PC-9 (cell line): ENCODE measurements around the gene KRCC1. TPM values are rescaled to one million over a fixed set of nuclear protein-coding genes. Genes with fewer than 3 reads are reported as not detected.

Experiments used
- Bru-seq: library from RNA; stranded (reverse); fragments of 400-500 nt; gene quantifications from one replicate; lab custom pipeline; 2021; lab: Mats Ljungman, UMichigan
- BruChase-seq, 2 experiments: library from RNA; stranded (reverse); fragments of 400-500 nt; gene quantifications; one replicate each; lab custom pipeline; 2021; lab: Mats Ljungman, UMichigan
- BruUV-seq: library from RNA; stranded (reverse); fragments of 400-500 nt; replicated peaks from 2 replicates; lab custom pipeline; 2021; lab: Mats Ljungman, UMichigan
- CTCF ChIA-PET: fragments of 300-600 bp; sonication (Branson Sonifier 250); formaldehyde crosslinking; loops from one replicate; lab custom pipeline; 2022; ENCODE audit warnings: antibody characterized with exemption; lab: Charles Lee
- POLR2A ChIA-PET: fragments of 300-600 bp; sonication (Branson Sonifier 250); formaldehyde crosslinking; loops from one replicate; lab custom pipeline; 2022; ENCODE audit warnings: antibody characterized with exemption; ENCODE audit not compliant: unreplicated experiment; lab: Charles Lee
- DNase-seq, 2 experiments: peaks; one replicate each; pipeline versions ENCODE4 v3.0.0 to v3.0.0-alpha.2; 2015 to 2022; ENCODE audit warnings: mixed read lengths in 1 of 2
- H2AFZ ChIP-seq: fragments of 200-600 bp; sonication (generic); 2 replicates; pipeline ENCODE4 v1.8.1; 2017; ENCODE audit warnings: antibody characterized with exemption
- H3F3A ChIP-seq: fragments of 200-600 bp; sonication (generic); 2 replicates; pipeline ENCODE4 v1.8.1; 2017; ENCODE audit warnings: antibody characterized with exemption, mild to moderate bottlenecking, low read depth; ENCODE audit not compliant: insufficient read depth
- H3K27ac ChIP-seq: fragments of 200-600 bp; sonication (generic); 2 replicates; pipeline ENCODE4 v1.6.1; 2016; ENCODE audit warnings: mixed run types
- H3K27me3 ChIP-seq: fragments of 200-600 bp; sonication (generic); 2 replicates; pipeline ENCODE4 v1.6.1; 2016; ENCODE audit warnings: low read depth, mixed run types; ENCODE audit not compliant: insufficient read depth
- H3K36me3 ChIP-seq: fragments of 200-600 bp; sonication (generic); 2 replicates; pipeline ENCODE4 v1.6.1; 2016; ENCODE audit warnings: low read depth, mixed run types
- H3K4me1 ChIP-seq: fragments of 200-600 bp; sonication (generic); replicated peaks from 2 replicates; pipeline ENCODE4 v1.6.1; 2016; ENCODE audit warnings: mixed run types; ENCODE audit not compliant: insufficient read depth
- H3K4me2 ChIP-seq: fragments of 200-600 bp; sonication (generic); 2 replicates; pipeline ENCODE4 v1.6.1; 2017; ENCODE audit warnings: mixed run types
- H3K4me3 ChIP-seq: fragments of 200-600 bp; sonication (generic); 2 replicates; pipeline ENCODE4 v1.6.1; 2016; ENCODE audit warnings: mixed run types
- H3K79me2 ChIP-seq: fragments of 200-600 bp; sonication (generic); 2 replicates; pipeline ENCODE4 v1.6.1; 2017; ENCODE audit warnings: low read depth, mixed run types
- H3K9me2 ChIP-seq: fragments of 200-600 bp; sonication (generic); 2 replicates; pipeline ENCODE4 v1.8.1; 2017; ENCODE audit warnings: mild to moderate bottlenecking; ENCODE audit not compliant: insufficient read depth
- H3K9me3 ChIP-seq: fragments of 200-600 bp; sonication (generic); 2 replicates; pipeline ENCODE4 v1.8.1; 2016; ENCODE audit warnings: low read depth; ENCODE audit not compliant: insufficient read depth
- H4K20me1 ChIP-seq: fragments of 200-600 bp; sonication (generic); 2 replicates; pipeline ENCODE4 v1.8.1; 2017; ENCODE audit not compliant: insufficient read depth
- CTCF ChIP-seq: fragments of 200-600 bp; sonication (generic); conservative IDR thresholded peaks from 2 replicates; pipeline ENCODE4 v1.6.1; 2017; ENCODE audit warnings: mixed run types, antibody characterized with exemption, mild to moderate bottlenecking, moderate library complexity
- EZH2 ChIP-seq: fragments of 200-600 bp; sonication (generic); IDR thresholded peaks from 2 replicates; pipeline ENCODE4 v1.8.0; 2017; ENCODE audit warnings: antibody characterized with exemption, low read depth
- intact Hi-C: fragments of 100-400 bp; cut with micrococcal nuclease; formaldehyde crosslinking; loops from one replicate; pipeline ENCODE4 v1.10.0; 2022; ENCODE audit not compliant: unreplicated experiment
- long read RNA-seq: library from polyadenylated mRNA; stranded (forward); transcript quantifications from one replicate; pipeline ENCODE4 v2.0.0, GENCODE V29; 2022
- total RNA-seq: library from RNA; stranded (reverse); gene quantifications from 2 replicates; pipeline ENCODE4 v1.2.3, GENCODE V29; 2021

The KRCC1 gene
- total RNA-seq = 12.3 and 17.4 TPM in 2 replicates
- Bru-seq, nascent RNA = percentile 83 among the genes with signal in this experiment
- BruChase-seq, experiment 1, labeled RNA remaining after a 2-hour chase = percentile 73 among the genes with signal in this experiment
- BruChase-seq, experiment 2, labeled RNA remaining after a 6-hour chase = percentile 68 among the genes with signal in this experiment
- long read RNA-seq, transcript KRCC1-201 (4 exons, 1,753 nt) = major isoform, 22 of 36 reads
- long read RNA-seq, partial matches to known transcripts = 0 of 36 reads
- long read RNA-seq, other reads (novel, unspliced or antisense) = 14 of 36 reads

GRCh38 chr2:88055371-88056128 lies at the start of gene KRCC1:
TSS of gene KRCC1 (minus strand) at chr2:88055783. CDS start at chr2:88028563, 27,220 bp downstream.
- intact Hi-C loops = loop anchor here (2.0 to 5.0 kb wide), 2 partner anchors 39 to 1248 kb away; partner anchors contain the start of gene RNU2-63P

GRCh38 chr2:88100489-88100858 lies 44.9 kb upstream of the KRCC1 start:
- no TSS peak for BruUV-seq
- Histone ChIP-seq H3K27me3 (peaks cover 37% of the 10 kb centered on the region), H3K4me3 (no peak overlapping the region), H3K36me3 (no peaks in the 10 kb centered on the region), H3K9me2 (no peaks in the 10 kb centered on the region), H4K20me1 (no peaks in the 10 kb centered on the region), H3K9me3 (no peaks in the 10 kb centered on the region), H3K4me2 (no peak overlapping the region), H3F3A (peaks cover 5% of the 10 kb centered on the region; the same call in 1 of the 2 replicates), H3K4me1 (0 out of 2 replicates have a peak, but pooled peaks cover 6% of the 10 kb centered on the region), H3K27ac (no peak overlapping the region), H2AFZ (no peak overlapping the region), H3K79me2 (no peaks in the 10 kb centered on the region)
- ChIA-PET POLR2A (no interaction called here), CTCF (no interaction called here)
- no peak for DNase-seq
- TF ChIP-seq EZH2 = no peak
- TF ChIP-seq CTCF = no peak
- intact Hi-C loops = no loop called here

More at GRCh38 chr2:88055371-88056128, at the start of gene KRCC1:
- Histone ChIP-seq H4K20me1 (no peaks in the 10 kb centered on the region), H2AFZ (peak within 1 kb of the TSS; percentile 87), H3K9me3 (no peaks in the 10 kb centered on the region), H3K4me3 (peak within 1 kb of the TSS; percentile 76), H3K27ac (peak within 1 kb of the TSS; percentile 74), H3K4me1 (peaks cover 21% of the 10 kb centered on the region), H3K36me3 (peaks cover 10% of the 10 kb centered on the region; the same call in 1 of the 2 replicates), H3F3A (no peaks in the 10 kb centered on the region; the same call in 1 of the 2 replicates), H3K9me2 (no peaks in the 10 kb centered on the region), H3K79me2 (peaks cover 29% of the 10 kb centered on the region), H3K4me2 (peak within 1 kb of the TSS; percentile 78), H3K27me3 (no peaks in the 10 kb centered on the region)
- TF ChIP-seq EZH2 (no peak), CTCF (no peak)
- peak; percentile 91 to 94 for DNase-seq
- POLR2A ChIA-PET = no interaction called here
- CTCF ChIA-PET = no interaction called here
- TSS peak; percentile 96 for BruUV-seq

GRCh38 chr2:88099798-88100488 lies 44.4 kb upstream of the KRCC1 start:
- POLR2A ChIA-PET = no interaction called here
- peak; percentile 8 to 44 for DNase-seq
- Histone ChIP-seq H4K20me1 (no peaks in the 10 kb centered on the region), H3K4me1 (0 out of 2 replicates have a peak, but pooled peaks cover 6% of the 10 kb centered on the region), H3F3A (peaks cover 5% of the 10 kb centered on the region; the same call in 1 of the 2 replicates), H3K9me3 (no peaks in the 10 kb centered on the region), H2AFZ (no peak overlapping the region), H3K79me2 (no peaks in the 10 kb centered on the region), H3K9me2 (no peaks in the 10 kb centered on the region), H3K4me2 (no peak overlapping the region), H3K27ac (no peak overlapping the region), H3K27me3 (peaks cover 40% of the 10 kb centered on the region), H3K4me3 (no peak overlapping the region), H3K36me3 (no peaks in the 10 kb centered on the region)
- no TSS peak for BruUV-seq
- CTCF ChIA-PET = no interaction called here
- no peak for TF ChIP-seq EZH2
- TF ChIP-seq CTCF = no peak
- intact Hi-C loops = no loop called here
